HEK293 (cell line): Measurements from ENCODE around the gene MSI2.
A peak's percentile ranks its signal among the peaks of the same experiment; 100 is the strongest.

Experiments used
- BCL11B ChIP-seq: fragments of 450-650 bp; formaldehyde crosslinking; IDR thresholded peaks from 2 replicates; pipeline ENCODE4 v1.5.1; 2016; ENCODE audit warnings: low read depth, missing biosample characterization, missing genetic modification characterization
- GLI4 ChIP-seq: fragments of 450-650 bp; formaldehyde crosslinking; IDR thresholded peaks from 2 replicates; pipeline ENCODE4 v1.5.1; 2016; ENCODE audit warnings: missing biosample characterization, missing genetic modification characterization
- KLF9 ChIP-seq: fragments of 450-650 bp; formaldehyde crosslinking; IDR thresholded peaks from 2 replicates; pipeline ENCODE4 v1.5.1; 2016; ENCODE audit warnings: missing biosample characterization, missing genetic modification characterization, low read depth
- OSR2 ChIP-seq: fragments of 450-650 bp; formaldehyde crosslinking; IDR thresholded peaks from 2 replicates; pipeline ENCODE4 v1.5.1; 2016; ENCODE audit warnings: missing biosample characterization, missing genetic modification characterization
- SP7 ChIP-seq: fragments of 450-650 bp; formaldehyde crosslinking; IDR thresholded peaks from 2 replicates; pipeline ENCODE4 v1.5.1; 2016; ENCODE audit warnings: missing biosample characterization, missing genetic modification characterization
- TSHZ1 ChIP-seq: fragments of 450-650 bp; formaldehyde crosslinking; IDR thresholded peaks from 2 replicates; pipeline ENCODE4 v1.5.1; 2016; ENCODE audit warnings: missing biosample characterization, missing genetic modification characterization, borderline replicate concordance
- YY1 ChIP-seq: fragments of 450-650 bp; formaldehyde crosslinking; IDR thresholded peaks from 2 replicates; pipeline ENCODE4 v1.5.1; 2018; ENCODE audit warnings: missing biosample characterization, missing genetic modification characterization
- ZBTB21 ChIP-seq: fragments of 450-650 bp; formaldehyde crosslinking; IDR thresholded peaks from 2 replicates; pipeline ENCODE4 v1.5.1; 2017; ENCODE audit warnings: missing biosample characterization, missing genetic modification characterization
- ZBTB7A ChIP-seq: fragments of 450-650 bp; formaldehyde crosslinking; IDR thresholded peaks from 2 replicates; pipeline ENCODE4 v1.5.1; 2016; ENCODE audit warnings: low read depth, missing biosample characterization, missing genetic modification characterization
- ZBTB8A ChIP-seq: fragments of 450-650 bp; formaldehyde crosslinking; IDR thresholded peaks from 2 replicates; pipeline ENCODE4 v1.5.1; 2016; ENCODE audit warnings: missing biosample characterization, missing genetic modification characterization
- ZEB2 ChIP-seq: fragments of 450-650 bp; formaldehyde crosslinking; IDR thresholded peaks from 2 replicates; pipeline ENCODE4 v1.5.1; 2016; ENCODE audit warnings: missing biosample characterization, missing genetic modification characterization
- ZNF10 ChIP-seq: fragments of 450-650 bp; formaldehyde crosslinking; IDR thresholded peaks from 2 replicates; pipeline ENCODE4 v1.5.1; 2017; ENCODE audit warnings: missing biosample characterization, missing genetic modification characterization
- ZNF114 ChIP-seq: fragments of 450-650 bp; formaldehyde crosslinking; IDR thresholded peaks from 2 replicates; pipeline ENCODE4 v1.5.0; 2017; ENCODE audit warnings: missing biosample characterization, missing genetic modification characterization
- ZNF132 ChIP-seq: fragments of 450-650 bp; formaldehyde crosslinking; IDR thresholded peaks from 2 replicates; pipeline ENCODE4 v1.5.1; 2017; ENCODE audit warnings: missing biosample characterization, missing genetic modification characterization, borderline replicate concordance
- ZNF174 ChIP-seq: fragments of 450-650 bp; formaldehyde crosslinking; IDR thresholded peaks from 2 replicates; pipeline ENCODE4 v1.5.0; 2017; ENCODE audit warnings: missing biosample characterization, mild to moderate bottlenecking, missing genetic modification characterization
- ZNF175 ChIP-seq: fragments of 450-650 bp; formaldehyde crosslinking; IDR thresholded peaks from 2 replicates; pipeline ENCODE4 v1.5.1; 2016; ENCODE audit warnings: missing biosample characterization, missing genetic modification characterization
- ZNF184 ChIP-seq: fragments of 450-650 bp; IDR thresholded peaks from 2 replicates; pipeline ENCODE4 v1.5.1; 2018; ENCODE audit warnings: missing biosample characterization, mild to moderate bottlenecking, missing genetic modification characterization
- ZNF19 ChIP-seq: fragments of 450-650 bp; formaldehyde crosslinking; IDR thresholded peaks from 2 replicates; pipeline ENCODE4; 2016; ENCODE audit warnings: missing biosample characterization, missing genetic modification characterization, low read depth
- ZNF214 ChIP-seq: fragments of 450-650 bp; formaldehyde crosslinking; IDR thresholded peaks from 2 replicates; pipeline ENCODE4 v1.5.1; 2017; ENCODE audit warnings: missing biosample characterization, mild to moderate bottlenecking, missing genetic modification characterization, borderline replicate concordance
- ZNF239 ChIP-seq: fragments of 450-650 bp; formaldehyde crosslinking; IDR thresholded peaks from 2 replicates; pipeline ENCODE4 v1.5.1; 2016; ENCODE audit warnings: missing biosample characterization, missing genetic modification characterization
- ZNF24 ChIP-seq: fragments of 450-650 bp; formaldehyde crosslinking; IDR thresholded peaks from 2 replicates; pipeline ENCODE4 v1.5.1; 2016; ENCODE audit warnings: missing biosample characterization, missing genetic modification characterization
- ZNF292 ChIP-seq: fragments of 450-650 bp; formaldehyde crosslinking; IDR thresholded peaks from 2 replicates; pipeline ENCODE4 v1.5.1; 2016; ENCODE audit warnings: low read depth, missing biosample characterization, missing genetic modification characterization, borderline replicate concordance
- ZNF354C ChIP-seq: fragments of 450-650 bp; formaldehyde crosslinking; IDR thresholded peaks from 2 replicates; pipeline ENCODE4 v1.5.1; 2016; ENCODE audit warnings: missing biosample characterization, missing genetic modification characterization, low read depth, borderline replicate concordance
- ZNF366 ChIP-seq: fragments of 450-650 bp; formaldehyde crosslinking; conservative IDR thresholded peaks from 2 replicates; pipeline ENCODE4 v1.5.1; 2016; ENCODE audit warnings: missing biosample characterization, missing genetic modification characterization
- ZNF398 ChIP-seq: fragments of 450-650 bp; formaldehyde crosslinking; IDR thresholded peaks from 2 replicates; pipeline ENCODE4 v1.5.1; 2017; ENCODE audit warnings: missing biosample characterization, missing genetic modification characterization
- ZNF416 ChIP-seq: fragments of 450-650 bp; formaldehyde crosslinking; IDR thresholded peaks from 2 replicates; pipeline ENCODE4 v1.5.1; 2016; ENCODE audit warnings: missing biosample characterization, missing genetic modification characterization
- ZNF423 ChIP-seq: fragments of 450-650 bp; formaldehyde crosslinking; IDR thresholded peaks from 2 replicates; pipeline ENCODE4 v1.5.1; 2016; ENCODE audit warnings: missing biosample characterization, missing genetic modification characterization
- ZNF473 ChIP-seq: fragments of 450-650 bp; formaldehyde crosslinking; IDR thresholded peaks from 2 replicates; pipeline ENCODE4 v1.5.1; 2017; ENCODE audit warnings: missing biosample characterization, missing genetic modification characterization
- ZNF501 ChIP-seq: fragments of 450-650 bp; formaldehyde crosslinking; IDR thresholded peaks from 2 replicates; pipeline ENCODE4 v1.5.1; 2016; ENCODE audit warnings: missing biosample characterization, missing genetic modification characterization
- ZNF514 ChIP-seq: fragments of 450-650 bp; formaldehyde crosslinking; IDR thresholded peaks from 2 replicates; pipeline ENCODE4 v1.5.1; 2016; ENCODE audit warnings: missing biosample characterization, missing genetic modification characterization
- ZNF521 ChIP-seq: fragments of 450-650 bp; formaldehyde crosslinking; IDR thresholded peaks from 2 replicates; pipeline ENCODE4 v1.5.1; 2017; ENCODE audit warnings: missing biosample characterization, mild to moderate bottlenecking, missing genetic modification characterization
- ZNF621 ChIP-seq: fragments of 450-650 bp; formaldehyde crosslinking; IDR thresholded peaks from 2 replicates; pipeline ENCODE4 v1.5.1; 2017; ENCODE audit warnings: missing biosample characterization, missing genetic modification characterization
- ZNF629 ChIP-seq: fragments of 450-650 bp; formaldehyde crosslinking; IDR thresholded peaks from 2 replicates; pipeline ENCODE4 v1.5.1; 2017; ENCODE audit warnings: missing biosample characterization, missing genetic modification characterization
- ZNF658 ChIP-seq: fragments of 450-650 bp; formaldehyde crosslinking; IDR thresholded peaks from 2 replicates; pipeline ENCODE4; 2016; ENCODE audit warnings: missing biosample characterization, missing genetic modification characterization
- ZNF704 ChIP-seq: fragments of 450-650 bp; formaldehyde crosslinking; IDR thresholded peaks from 2 replicates; pipeline ENCODE4 v1.5.1; 2016; ENCODE audit warnings: missing biosample characterization, missing genetic modification characterization
- ZNF777 ChIP-seq: fragments of 450-650 bp; formaldehyde crosslinking; IDR thresholded peaks from 2 replicates; pipeline ENCODE4 v1.5.1; 2017; ENCODE audit warnings: missing biosample characterization, missing genetic modification characterization, borderline replicate concordance
- ZXDB ChIP-seq: fragments of 450-650 bp; formaldehyde crosslinking; IDR thresholded peaks from 2 replicates; pipeline ENCODE4 v1.5.1; 2016; ENCODE audit warnings: missing biosample characterization, missing genetic modification characterization

Gene MSI2

GRCh38 chr17:57535249-57535966 is 279.1 kb downstream of the MSI2 start (continued):
- TF ChIP-seq ZNF19, result no peak
- TF ChIP-seq ZNF292 (tag by site-specific recombination), result no peak
- TF ChIP-seq ZNF174 (tag by site-specific recombination), result no peak
- TF ChIP-seq YY1 (tag by site-specific recombination), result no peak
- no peak for TF ChIP-seq ZNF621 (tag by site-specific recombination)
- no peak for TF ChIP-seq ZBTB21 (tag by site-specific recombination)
- TF ChIP-seq ZNF114 (tag by site-specific recombination), result no peak
- no peak for TF ChIP-seq ZNF416 (tag by site-specific recombination)
- no peak for TF ChIP-seq ZNF366 (tag by site-specific recombination)
- no peak for TF ChIP-seq GLI4
- no peak for TF ChIP-seq ZNF658 (tag by site-specific recombination)
- TF ChIP-seq ZNF239 (tag by site-specific recombination), result no peak
- TF ChIP-seq OSR2, result peak; percentile 84
- TF ChIP-seq ZNF398 (tag by site-specific recombination), result peak; percentile 65
- no peak for TF ChIP-seq BCL11B (tag by site-specific recombination)
- TF ChIP-seq ZNF10, result peak; percentile 78
- no peak for TF ChIP-seq ZNF175 (tag by site-specific recombination)
- no peak for TF ChIP-seq ZNF777 (tag by site-specific recombination)
- TF ChIP-seq ZNF514 (tag by site-specific recombination), result no peak
- TF ChIP-seq ZNF354C (tag by site-specific recombination), result no peak
- no peak for TF ChIP-seq ZNF521 (tag by site-specific recombination)
- no peak; the same call in 1 of the 2 replicates for TF ChIP-seq KLF9 (tag by site-specific recombination)
- TF ChIP-seq ZNF473 (tag by site-specific recombination), result no peak
- TF ChIP-seq ZNF629 (tag by site-specific recombination), result peak; percentile 48; the same call in 1 of the 2 replicates
- peak; percentile 73 for TF ChIP-seq ZXDB (tag by site-specific recombination)
- no peak for TF ChIP-seq ZNF704 (tag by site-specific recombination)
- TF ChIP-seq TSHZ1, result peak; percentile 27; the same call in 1 of the 2 replicates
- TF ChIP-seq ZNF132 (tag by site-specific recombination), result no peak
- peak; percentile 54; the same call in 1 of the 2 replicates for TF ChIP-seq ZNF501
- peak; percentile 62 for TF ChIP-seq ZBTB8A (tag by site-specific recombination)
- TF ChIP-seq ZNF214 (tag by site-specific recombination), result no peak
- peak; percentile 79 for TF ChIP-seq ZEB2
- no peak for TF ChIP-seq ZBTB7A (tag by site-specific recombination)
- TF ChIP-seq ZNF184 (tag by site-specific recombination), result peak; percentile 28; the same call in 1 of the 2 replicates
- TF ChIP-seq SP7 (tag by site-specific recombination), result peak; percentile 94
- peak; percentile 54 for TF ChIP-seq ZNF24 (tag by site-specific recombination)
- peak; percentile 49; the same call in 1 of the 2 replicates for TF ChIP-seq ZNF423 (tag by site-specific recombination)
